SKM-1 (cell line): Measurements from ENCODE around the gene FRMPD2.
"Not testable (repeated sequence)": the region's sequence is repeated elsewhere in the genome, so short reads cannot be mapped to it uniquely, and the experiment has no call there.

Experiments used
- DNase-seq: peaks from one replicate; lab custom pipeline; 2025; ENCODE audit not compliant: unreplicated experiment; lab: John Stamatoyannopoulos, UW

Gene FRMPD2

DNA sequence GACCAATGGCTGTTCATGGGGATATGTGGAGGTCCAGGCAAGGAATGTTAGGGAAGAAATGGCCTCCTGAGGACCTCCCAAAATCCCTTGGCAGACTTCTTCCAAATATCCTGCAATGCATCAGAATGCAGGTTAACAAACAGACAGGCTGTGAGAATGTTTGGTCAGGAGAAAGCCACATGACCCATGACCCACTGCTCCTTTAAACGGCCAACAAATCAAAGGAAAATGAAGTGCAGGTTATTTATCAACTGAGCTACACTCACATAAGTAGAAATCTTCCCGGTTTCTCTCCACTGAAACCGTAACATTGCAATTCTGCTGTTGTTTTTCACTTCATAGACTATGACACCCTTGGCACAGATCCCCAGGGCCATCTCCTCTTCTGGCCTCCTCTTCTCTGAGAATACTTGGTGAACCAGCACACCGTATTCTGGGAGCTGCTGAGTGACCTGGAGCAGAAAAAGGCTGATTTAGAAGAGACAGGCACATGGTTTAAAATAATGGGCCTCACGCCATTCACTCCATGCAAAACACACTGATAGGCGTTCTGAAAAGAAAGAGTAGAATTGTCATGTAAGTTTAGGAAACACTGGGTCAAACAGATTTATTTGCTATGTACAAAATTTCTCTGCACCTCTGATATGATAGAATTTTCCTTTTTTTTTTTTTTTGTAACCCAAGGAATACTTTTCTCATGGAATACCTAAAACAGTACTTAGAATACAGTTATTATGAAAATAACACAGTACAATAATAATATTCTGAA, 67.8 kb downstream of the FRMPD2 start:
- no peak for DNase-seq

- no peak for DNase-seq
Observed at GRCh38 chr10:48205918-48206317, 68.6 kb downstream of the FRMPD2 start.

DNA sequence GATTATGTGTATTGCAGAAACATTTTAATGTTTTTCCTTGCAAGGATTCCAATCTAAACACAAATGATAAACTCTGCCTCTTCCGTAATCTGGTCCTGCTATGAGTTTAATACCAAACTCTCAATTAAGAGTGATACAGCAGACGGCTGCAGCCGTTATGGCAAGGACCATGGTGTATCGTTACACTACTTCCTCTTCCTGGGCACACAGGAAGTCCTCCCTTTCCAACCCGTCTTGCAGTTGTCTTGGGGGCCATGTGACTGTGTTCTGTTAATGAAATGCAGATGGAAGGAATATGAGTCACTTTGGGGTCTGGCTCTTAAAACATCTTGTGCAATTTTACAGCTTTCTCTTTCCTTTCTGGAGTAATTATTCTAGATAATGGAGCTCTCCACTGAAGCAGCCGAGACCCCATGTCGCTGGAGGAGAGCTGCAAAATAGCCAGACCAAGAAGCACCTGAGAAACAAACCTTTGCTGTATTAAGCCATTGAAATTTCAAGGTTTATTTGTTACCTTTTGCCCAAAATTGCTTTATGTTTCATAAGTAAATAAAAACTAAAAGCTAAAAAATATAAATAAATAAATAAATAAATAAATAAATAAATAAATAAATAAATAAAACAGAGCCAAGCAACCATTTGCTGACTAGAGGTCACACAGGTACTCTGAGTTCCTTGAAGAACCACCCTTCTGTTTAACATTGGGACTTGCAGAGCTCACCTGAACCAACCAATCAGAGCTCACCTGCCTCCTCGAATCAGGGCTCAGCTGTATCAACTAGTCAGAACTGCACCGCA, 74.7 kb downstream of the FRMPD2 start:
- no peak for DNase-seq

DNA sequence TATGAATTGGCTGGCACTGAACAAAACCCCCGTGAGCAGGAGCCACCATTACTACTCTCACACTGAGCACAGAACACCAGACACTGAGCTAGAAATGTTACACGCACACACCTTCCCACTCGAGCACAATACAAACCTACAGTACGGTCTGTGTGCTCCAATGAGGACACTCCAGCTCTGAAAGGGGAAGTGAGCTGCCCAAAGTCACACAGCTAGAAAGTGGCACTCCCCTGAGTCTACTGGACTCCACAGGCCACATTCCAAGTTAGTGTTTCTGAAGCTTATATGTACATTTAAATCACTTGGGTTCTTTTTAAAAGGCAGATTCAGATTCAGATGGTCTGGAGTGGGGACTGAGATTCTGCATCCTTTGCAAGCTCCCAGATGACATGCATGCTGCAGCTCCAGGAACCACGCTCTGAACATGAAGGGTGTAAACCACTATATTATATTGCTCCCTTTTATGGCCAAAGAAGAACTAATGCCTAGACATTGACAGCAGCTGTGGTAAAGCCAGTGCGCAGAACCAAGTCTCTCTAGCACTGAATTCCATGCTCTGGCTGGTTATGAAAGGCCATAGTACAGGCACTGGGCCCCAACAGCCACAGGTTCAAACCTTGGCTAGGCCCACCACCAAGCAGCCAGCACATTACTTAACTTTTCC, 77.1 kb downstream of the FRMPD2 start:
- DNase-seq, result no peak

- no peak for DNase-seq
Observed at GRCh38 chr10:48195803-48196202, 78.7 kb downstream of the FRMPD2 start.

GRCh38 chr10:48194830-48195229, 79.7 kb downstream of the FRMPD2 start:
- no peak for DNase-seq

GRCh38 chr10:48193556-48193955, 80.9 kb downstream of the FRMPD2 start:
- no peak for DNase-seq

DNA sequence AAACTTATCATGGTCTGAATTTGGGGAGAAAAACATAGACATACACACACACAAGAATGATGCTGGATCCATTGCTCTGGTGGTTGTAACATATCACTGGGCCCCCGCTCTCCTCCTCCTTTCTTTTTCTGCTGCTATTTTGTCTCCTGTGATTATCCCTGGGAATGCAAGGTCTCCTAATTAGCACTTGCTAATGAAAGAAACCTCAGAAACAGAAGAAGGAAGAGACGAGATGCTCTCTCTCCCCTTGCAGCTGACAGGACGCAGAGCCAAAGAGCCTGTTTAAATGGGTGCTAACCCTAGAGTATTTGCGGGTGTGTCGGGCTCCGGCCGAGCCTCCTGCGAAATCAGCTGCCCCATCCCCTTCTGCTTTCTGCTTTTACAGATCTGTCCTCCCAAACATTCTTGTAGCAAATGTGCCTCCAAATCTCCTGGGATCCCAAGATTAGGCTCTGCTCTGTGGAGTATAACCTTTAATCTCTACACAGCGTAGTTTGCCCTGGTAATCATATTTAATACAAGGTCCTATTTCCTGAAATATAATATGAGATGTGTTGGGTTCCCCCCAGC, 81.5 kb downstream of the FRMPD2 start:
- no peak for DNase-seq

DNA sequence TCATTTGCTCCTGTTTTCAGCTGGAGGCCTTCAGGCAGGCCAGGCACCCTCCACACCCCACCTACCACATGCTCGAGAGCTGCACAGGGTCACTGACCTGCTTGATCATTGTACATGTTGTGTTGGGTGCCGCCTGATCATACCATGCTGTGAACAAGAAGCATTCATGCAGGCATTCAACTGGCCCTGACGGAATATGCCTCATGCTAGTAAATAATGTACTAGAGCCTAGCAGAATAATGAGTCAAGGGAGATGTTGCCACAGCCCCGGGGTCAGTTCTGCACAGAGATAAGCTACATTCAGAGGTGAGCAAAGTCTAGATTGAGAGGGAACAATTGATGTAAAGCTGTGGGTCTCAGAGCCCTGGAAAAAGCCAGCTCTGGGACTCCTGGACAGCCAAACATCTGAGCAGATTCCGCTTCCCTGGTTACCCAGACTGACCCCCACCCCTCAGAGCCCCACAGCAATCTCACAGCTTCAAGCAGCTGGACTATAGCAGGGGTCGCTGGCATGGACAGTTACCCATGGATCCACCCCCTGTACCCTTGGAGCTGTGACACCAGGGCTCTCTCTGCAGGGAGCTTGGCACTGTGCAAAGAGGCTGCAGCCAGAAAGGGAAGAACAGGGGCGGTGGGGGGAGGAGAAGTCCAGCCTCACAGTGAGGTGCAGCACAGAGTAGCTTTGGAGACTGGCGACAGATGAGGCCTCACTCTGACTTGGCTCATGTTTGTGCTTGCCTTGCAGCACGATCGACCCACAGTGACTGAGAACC, 86.6 kb downstream of the FRMPD2 start:
- DNase-seq, result no peak

DNA sequence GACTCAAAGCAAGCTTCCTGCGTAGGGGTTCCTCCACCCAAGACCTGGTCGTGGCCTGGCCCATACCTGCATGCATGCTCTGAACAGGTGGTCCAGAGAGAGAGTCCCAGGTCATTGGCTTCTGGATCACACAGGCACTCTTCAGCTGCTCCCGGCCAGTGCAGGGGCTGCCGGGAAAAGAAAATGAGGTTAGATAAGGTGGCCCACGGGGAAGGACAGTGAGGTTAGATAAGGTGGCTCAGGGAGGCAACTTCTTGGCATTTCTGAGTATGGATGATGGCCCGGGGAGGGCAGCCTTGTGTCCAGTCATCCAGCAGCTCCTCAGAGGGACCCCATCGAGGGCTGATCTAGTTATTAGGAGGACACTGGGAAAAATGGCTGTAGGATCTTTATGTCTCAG, 87.4 kb downstream of the FRMPD2 start:
- no peak for DNase-seq

DNA sequence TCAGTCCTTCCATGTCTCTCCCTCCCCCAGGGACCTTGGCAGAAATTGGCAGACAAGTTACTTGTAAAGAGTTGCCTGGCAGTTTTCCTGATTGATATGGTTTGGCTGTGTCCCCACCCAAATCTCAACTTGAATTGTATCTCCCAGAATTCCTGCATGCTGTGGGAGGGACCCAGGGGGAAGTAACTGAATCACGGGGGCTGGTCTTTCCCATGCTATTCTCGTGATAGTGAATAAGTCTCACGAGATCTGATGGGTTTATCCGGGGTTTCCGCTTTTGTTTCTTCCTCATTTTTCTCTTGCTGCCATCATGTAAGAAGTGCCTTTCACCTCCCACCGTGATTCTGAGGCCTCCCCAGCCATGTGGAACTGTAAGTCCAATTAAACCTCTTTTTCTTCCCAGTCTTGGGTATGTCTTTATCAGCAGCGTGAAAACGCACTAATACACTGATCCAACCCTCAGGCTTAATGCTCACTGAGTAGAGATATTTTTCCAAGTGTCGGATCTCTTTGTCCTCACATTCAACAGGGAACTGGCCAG, 88.2 kb downstream of the FRMPD2 start:
- DNase-seq, result not testable (repeated sequence)

GRCh38 chr10:48184224-48184623, 90.3 kb downstream of the FRMPD2 start:
- no peak for DNase-seq

DNA sequence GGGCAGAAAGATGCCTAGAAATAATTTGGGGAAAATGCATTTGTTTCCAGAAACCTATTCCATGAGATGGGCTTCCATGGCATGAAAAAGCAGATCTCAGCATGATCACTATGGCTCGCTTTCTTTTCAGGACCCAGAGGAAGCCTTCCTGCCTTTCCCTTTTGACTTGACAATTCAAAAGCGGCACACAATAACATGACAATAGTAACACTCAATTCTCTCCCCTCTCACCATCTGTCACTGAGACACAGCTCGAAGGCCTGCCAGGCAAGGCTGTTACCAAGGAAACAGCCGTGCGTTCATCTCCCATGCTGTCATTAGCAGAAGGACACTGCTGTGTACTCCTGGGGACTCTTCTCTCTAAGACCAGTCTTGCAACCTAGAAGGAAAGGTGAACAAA, 101.8 kb downstream of the FRMPD2 start:
- DNase-seq, result not testable (repeated sequence)

DNA sequence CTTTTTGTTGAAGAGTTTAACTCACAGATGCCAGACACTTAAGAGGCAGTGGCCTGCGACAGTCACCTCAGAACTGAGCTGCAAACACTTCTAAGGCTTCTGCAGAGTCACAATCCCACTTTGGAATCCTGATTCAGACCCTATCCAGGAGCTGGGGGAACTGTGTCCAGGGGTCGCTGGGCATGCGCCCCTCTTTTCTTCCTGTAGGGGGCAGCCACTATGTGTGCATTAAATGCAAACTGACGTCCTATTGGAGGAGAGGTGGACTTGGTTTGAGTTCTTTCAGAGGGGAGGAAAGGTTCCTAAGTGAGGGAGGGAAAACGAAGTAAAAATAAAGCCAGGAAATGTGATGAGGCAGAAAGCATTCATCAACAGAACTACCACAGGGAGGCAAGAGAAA, 113.8 kb downstream of the FRMPD2 start:
- not testable (repeated sequence) for DNase-seq

DNA sequence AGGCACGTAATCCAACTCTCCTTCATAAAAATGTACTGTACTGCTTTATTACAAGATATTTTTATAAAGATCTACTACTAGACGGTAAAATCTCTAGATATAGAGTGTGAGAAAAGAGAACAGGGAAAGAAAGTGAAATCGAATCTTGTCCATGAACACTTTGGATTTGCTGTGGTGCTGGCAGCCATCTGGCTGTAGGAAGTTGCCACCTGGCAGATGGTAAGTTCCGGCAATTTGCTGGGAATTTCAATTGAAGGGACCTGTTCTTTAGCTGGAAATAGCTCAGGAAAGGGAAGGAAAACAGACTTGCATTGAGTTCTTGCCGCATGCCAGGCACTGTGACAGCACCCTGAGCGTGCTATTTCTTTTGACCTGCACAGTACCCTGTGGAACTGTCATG, 114.3 kb downstream of the FRMPD2 start:
- not testable (repeated sequence) for DNase-seq

DNA sequence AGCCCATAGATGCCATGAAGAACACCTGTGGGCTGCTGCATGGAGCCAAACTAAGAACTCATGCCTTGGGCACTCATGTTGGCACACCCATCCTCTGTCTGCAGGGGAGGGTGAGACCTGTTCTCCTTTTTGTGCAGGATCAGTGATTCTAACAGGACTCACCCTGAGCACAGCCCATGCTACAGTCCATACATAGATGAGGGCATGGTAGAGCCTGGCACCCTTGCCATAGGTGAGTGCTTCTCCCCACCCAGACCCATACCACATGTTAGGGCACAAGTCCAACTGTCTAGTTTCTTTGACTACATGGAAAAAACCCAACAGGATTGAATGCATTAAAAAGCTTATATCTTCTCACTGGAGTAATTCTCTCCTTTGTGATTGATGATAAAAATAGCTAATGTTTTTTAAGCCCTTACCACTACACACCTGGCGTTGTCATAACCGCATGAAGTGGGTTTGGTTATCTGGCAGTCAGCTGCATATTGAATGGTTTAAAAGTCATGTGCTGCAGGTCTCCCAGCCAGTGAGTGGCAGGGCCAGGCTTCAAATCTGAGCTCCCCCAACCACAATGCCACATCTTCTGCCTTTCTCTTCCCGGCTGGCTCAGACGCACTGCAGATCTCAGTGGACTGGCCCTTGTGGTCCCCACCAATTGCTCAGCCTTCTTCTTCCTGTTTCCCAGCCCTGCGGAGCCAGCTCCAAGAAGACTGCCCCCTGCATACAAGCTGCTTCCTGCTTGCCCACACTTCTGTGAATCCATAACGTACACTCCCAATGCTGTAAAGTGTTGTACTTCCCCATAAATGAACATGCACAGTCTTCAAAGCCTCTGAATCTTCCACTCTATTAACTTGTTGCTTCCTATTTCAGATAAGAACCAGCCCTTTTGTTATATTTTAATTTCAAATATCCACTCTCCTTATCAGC, 120.0 kb downstream of the FRMPD2 start:
- DNase-seq, result not testable (repeated sequence)

DNA sequence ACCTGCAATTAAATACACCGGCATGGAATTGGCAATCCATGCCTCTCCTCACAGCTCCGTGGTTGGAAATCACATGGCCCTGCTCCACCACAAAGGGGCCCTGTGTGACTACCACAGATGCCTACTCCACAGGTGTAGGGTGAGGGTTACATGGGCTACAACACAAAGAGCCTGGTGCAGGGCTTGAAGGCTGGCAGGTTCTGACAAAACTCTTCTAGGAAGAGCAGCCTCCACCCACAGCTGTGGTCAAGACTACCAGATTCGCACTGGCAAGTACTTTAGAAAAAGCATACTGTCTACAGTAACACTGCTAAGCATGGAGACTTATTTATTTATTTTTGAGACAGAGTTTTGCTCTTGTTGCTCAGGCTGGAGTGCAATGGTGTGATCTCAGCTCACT, 126.9 kb downstream of the FRMPD2 start:
- DNase-seq, result not testable (repeated sequence)

DNA sequence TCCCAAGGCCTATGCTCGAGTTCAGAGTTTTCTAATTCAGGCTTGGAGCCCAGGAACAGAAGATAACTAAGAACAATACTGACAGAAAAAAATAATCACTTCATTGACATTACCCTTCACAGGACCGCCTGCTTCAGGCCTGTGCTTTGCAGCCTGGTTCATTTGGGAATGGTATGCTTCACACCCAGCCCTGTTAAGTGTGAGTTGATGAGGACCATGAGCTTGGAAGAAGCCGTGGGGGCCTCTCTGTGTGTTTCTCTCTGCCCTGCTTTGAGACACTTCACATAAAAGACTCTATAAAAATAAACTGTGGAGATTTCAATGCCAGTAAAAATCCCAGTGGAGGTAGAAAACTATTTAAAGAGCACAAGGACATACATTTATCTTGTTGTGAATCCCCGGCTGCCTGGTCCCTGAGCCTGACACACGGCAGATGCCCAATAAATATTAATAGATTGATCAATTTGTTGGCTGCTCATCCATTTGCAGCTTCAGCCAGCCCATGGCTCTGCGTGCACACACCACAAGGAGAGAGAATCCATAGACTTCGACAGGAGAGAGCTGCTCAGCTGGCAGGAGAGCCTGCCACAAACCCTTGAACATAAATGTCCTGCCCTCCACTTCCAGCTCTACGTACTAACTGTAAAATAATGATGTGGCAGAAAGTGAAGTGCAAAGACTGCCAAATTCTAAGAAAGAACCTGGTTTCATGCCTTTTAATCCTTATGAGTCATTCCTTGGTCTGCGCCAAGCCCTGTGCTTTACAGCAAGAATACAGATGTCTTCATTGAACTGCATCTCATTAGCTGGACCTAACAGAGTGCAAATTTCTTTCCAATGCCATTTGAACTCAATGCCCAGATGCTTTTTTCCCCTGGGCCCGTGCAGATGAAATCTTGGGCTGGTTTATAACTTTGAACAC, 130.5 kb downstream of the FRMPD2 start:
- DNase-seq, result not testable (repeated sequence)
